ENCODE measurements around the gene SIVA1.

Gene SIVA1

GRCh38 chr14:104739026-104739425 is 13.9 kb upstream of the SIVA1 start:
- H3K27ac ChIP-seq (ENCODE audit: poor library complexity, severe bottlenecking), result no peak overlapping the region
- H3K4me1 ChIP-seq (ENCODE audit: insufficient read depth, poor library complexity, severe bottlenecking), result peaks cover 18% of the 10 kb centered on the region
- H3K4me3 ChIP-seq (ENCODE audit: severe bottlenecking), result no peak overlapping the region
- peaks cover 20% of the 10 kb centered on the region for H3K36me3 ChIP-seq (ENCODE audit: low read depth)
- DNase-seq (ENCODE audit: low spot score) (no peak), ATAC-seq (ENCODE audit: low read depth) (no peak)
- H3K9me3 ChIP-seq (ENCODE audit: severe bottlenecking), result no peaks in the 10 kb centered on the region
- no peak for TF ChIP-seq CTCF (IDR thresholded peaks at IDR 0.05; ENCODE audit: poor library complexity, severe bottlenecking)
- no peaks in the 10 kb centered on the region for H3K27me3 ChIP-seq (ENCODE audit: insufficient read depth, poor library complexity, severe bottlenecking)

GRCh38 chr14:104739546-104740516 is 13.1 kb upstream of the SIVA1 start:
- Histone ChIP-seq H3K4me1 (ENCODE audit: insufficient read depth, poor library complexity, severe bottlenecking) (peaks cover 14% of the 10 kb centered on the region), H3K9me3 (ENCODE audit: severe bottlenecking) (no peaks in the 10 kb centered on the region), H3K27ac (ENCODE audit: poor library complexity, severe bottlenecking) (no peak overlapping the region), H3K27me3 (ENCODE audit: insufficient read depth, poor library complexity, severe bottlenecking) (no peaks in the 10 kb centered on the region), H3K36me3 (ENCODE audit: low read depth) (peaks cover 23% of the 10 kb centered on the region), H3K4me3 (ENCODE audit: severe bottlenecking) (no peak overlapping the region)
- no peak for TF ChIP-seq CTCF (IDR thresholded peaks at IDR 0.05; ENCODE audit: poor library complexity, severe bottlenecking)
- ATAC-seq (ENCODE audit: low read depth) (no peak), DNase-seq (ENCODE audit: low spot score) (no peak)

GRCh38 chr14:104741108-104741802 is 11.7 kb upstream of the SIVA1 start:
- Histone ChIP-seq H3K9me3 (ENCODE audit: severe bottlenecking) (no peaks in the 10 kb centered on the region), H3K4me3 (ENCODE audit: severe bottlenecking) (no peak overlapping the region), H3K27ac (ENCODE audit: poor library complexity, severe bottlenecking) (no peak overlapping the region), H3K27me3 (ENCODE audit: insufficient read depth, poor library complexity, severe bottlenecking) (no peaks in the 10 kb centered on the region), H3K4me1 (ENCODE audit: insufficient read depth, poor library complexity, severe bottlenecking) (peaks cover 4% of the 10 kb centered on the region), H3K36me3 (ENCODE audit: low read depth) (peaks cover 23% of the 10 kb centered on the region)
- no peak for DNase-seq (ENCODE audit: low spot score)
- no peak for TF ChIP-seq CTCF (IDR thresholded peaks at IDR 0.05; ENCODE audit: poor library complexity, severe bottlenecking)
- ATAC-seq (ENCODE audit: low read depth), result no peak

- Histone ChIP-seq H3K36me3 (ENCODE audit: low read depth) (peaks cover 23% of the 10 kb centered on the region), H3K4me3 (ENCODE audit: severe bottlenecking) (no peak overlapping the region), H3K27ac (ENCODE audit: poor library complexity, severe bottlenecking) (no peak overlapping the region), H3K4me1 (ENCODE audit: insufficient read depth, poor library complexity, severe bottlenecking) (peaks cover 5% of the 10 kb centered on the region), H3K9me3 (ENCODE audit: severe bottlenecking) (no peaks in the 10 kb centered on the region), H3K27me3 (ENCODE audit: insufficient read depth, poor library complexity, severe bottlenecking) (no peaks in the 10 kb centered on the region)
- no peak for ATAC-seq (ENCODE audit: low read depth)
- no peak for DNase-seq (ENCODE audit: low spot score)
- TF ChIP-seq CTCF (IDR thresholded peaks at IDR 0.05; ENCODE audit: poor library complexity, severe bottlenecking), result no peak
Measured at GRCh38 chr14:104741803-104742251, 11.1 kb upstream of the SIVA1 start.
